ENCODE results near the gene SEMG1.

Gene SEMG1, protein sequence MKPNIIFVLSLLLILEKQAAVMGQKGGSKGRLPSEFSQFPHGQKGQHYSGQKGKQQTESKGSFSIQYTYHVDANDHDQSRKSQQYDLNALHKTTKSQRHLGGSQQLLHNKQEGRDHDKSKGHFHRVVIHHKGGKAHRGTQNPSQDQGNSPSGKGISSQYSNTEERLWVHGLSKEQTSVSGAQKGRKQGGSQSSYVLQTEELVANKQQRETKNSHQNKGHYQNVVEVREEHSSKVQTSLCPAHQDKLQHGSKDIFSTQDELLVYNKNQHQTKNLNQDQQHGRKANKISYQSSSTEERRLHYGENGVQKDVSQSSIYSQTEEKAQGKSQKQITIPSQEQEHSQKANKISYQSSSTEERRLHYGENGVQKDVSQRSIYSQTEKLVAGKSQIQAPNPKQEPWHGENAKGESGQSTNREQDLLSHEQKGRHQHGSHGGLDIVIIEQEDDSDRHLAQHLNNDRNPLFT

DNA sequence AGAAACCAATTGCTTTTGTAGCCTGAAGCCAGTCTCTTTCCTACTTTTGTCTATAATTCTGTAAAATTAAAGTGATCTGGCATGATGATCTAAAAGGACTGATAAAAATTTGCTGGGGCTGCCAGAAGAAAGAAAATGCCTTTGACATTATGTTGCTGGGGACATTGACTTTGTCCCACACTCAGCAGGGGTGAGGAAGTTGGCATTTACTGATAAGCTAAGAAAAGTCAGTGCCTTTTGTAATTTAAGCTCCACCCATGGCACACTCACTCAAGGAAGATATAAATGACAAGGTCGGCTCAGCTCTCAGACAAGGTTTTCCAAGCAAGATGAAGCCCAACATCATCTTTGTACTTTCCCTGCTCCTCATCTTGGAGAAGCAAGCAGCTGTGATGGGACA lies at the start of gene SEMG1:
TSS of gene SEMG1 (plus strand) at position 309 of the 400 bp plus-strand sequence. CDS start at position 330, 21 bp downstream.
- DNase-seq = no peak

DNA sequence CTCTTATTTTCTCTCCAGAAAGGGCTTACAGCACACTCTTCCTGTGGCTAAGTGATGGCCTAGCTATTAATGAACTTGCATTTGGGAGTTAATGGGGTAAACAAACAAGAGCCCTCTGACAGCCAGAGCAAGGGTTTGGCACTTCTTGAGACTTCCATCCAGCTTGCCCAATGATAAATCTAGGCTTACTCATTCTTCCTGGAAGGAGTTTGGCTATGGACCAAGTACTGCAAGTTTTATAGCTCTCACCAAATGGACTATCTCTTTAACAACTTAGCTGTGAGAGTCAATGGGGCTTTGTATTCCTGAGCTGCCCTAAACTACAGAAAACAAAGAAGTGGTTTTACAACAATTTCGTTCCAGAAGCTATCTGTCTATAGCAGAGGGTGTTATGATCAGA lies 48.9 kb upstream of the SEMG1 start:
- DNase-seq = no peak

DNA sequence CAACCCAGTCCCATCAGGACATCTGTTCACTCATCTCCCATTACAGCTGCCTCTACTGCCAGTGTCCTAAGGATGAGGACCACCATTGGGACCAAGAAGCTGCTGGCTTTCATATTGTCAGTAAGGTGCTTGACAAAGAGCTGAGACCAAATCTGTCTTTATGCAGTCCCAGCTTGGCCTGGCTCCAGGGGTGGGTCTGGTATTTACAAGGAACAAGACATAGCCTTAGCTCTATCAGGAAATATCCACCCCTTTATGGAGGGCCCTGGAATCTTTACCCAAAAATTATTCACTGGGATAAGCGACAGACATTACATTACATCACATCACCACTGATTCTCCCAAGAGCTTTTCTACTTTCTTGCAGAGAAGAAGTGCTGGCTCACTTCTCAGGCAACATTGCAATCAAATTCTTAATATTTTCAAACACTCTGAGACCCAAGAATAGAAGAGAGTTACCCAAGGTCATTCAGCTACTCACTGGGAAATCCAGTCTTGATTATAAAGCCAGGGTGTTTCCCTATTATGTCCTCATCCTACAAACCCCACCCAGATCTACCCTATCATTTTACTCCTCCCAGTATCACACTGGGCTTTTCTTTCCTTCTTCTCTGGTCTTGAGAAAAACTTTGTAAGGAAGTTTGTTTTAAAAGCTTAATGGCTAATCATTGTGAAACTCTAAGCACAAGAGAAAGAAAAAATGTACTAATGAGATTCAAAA lies 43.6 kb upstream of the SEMG1 start:
- DNase-seq = no peak

GRCh38 chr20:45164906-45165305 lies 41.9 kb upstream of the SEMG1 start:
- no peak for DNase-seq

DNA sequence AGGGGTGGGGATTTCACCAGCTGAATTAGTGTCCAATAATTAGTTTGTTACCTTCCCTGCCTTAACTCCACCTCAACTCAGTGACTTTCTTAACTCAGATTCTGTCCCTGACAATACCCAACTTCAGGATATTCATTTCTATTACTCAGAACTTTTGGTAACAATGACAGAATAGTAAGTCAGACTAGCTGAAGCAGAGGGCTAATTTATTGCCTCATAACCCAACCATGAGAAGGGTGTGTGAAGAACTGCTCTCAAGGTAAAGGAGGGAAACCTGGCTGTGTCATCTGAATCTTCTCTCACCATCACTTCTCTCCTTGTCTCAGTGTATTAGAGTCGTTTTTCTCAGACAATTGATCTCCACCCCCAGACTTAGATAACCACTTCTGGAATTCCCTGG lies 33.3 kb upstream of the SEMG1 start:
- DNase-seq = no peak

DNA sequence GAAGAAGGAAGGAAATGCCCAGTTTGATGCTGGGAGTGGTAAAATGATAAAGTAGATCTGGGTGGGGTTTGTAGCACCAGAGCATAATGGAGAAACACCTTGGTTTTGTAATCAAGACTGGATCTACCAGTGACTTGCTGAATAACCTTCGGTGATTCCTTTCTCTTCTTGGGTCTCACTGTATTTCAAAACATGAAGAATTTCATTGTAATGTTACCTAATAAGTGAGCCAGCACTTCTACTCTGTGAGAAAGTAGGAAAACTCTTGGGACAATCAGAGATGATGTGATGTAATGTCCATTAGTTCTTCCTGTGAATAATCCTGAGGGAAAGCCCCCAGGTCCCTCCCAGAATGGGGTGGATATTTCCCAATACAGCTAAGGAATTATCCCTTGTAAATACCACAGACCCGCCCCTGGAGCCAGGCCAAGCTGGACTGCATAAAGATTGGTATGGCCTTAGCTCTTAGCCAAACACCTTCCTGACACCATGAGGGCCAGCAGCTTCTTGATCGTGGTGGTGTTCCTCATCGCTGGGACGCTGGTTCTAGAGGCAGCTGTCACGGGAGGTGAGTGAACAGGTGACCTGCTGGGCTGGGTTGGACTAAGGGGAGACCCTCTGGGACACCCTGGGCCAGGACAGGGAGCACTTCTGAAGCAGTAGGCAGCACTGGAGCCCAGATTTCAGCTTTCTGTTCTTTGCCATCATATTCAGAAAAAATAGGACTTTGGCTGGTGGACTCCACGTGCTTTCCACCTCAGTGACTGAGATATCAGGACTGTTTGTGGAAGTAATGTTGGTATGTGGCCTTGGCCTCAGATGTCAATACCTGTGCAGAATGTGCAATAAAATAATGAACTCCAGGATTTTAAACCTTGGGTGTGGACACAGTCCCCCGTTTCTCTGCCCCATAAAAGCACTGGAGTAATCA lies 32.1 kb upstream of the SEMG1 start, which contains the start of gene PI3:
TSS of gene PI3 (plus strand) at position 469 of the 931 bp plus-strand sequence. CDS start at position 490, 21 bp downstream.
- DNase-seq = no peak

- DNase-seq = no peak
Measured at GRCh38 chr20:45176526-45177267, 30.1 kb upstream of the SEMG1 start.

- no peak for DNase-seq
Measured at GRCh38 chr20:45179166-45179565, 27.7 kb upstream of the SEMG1 start.

DNA sequence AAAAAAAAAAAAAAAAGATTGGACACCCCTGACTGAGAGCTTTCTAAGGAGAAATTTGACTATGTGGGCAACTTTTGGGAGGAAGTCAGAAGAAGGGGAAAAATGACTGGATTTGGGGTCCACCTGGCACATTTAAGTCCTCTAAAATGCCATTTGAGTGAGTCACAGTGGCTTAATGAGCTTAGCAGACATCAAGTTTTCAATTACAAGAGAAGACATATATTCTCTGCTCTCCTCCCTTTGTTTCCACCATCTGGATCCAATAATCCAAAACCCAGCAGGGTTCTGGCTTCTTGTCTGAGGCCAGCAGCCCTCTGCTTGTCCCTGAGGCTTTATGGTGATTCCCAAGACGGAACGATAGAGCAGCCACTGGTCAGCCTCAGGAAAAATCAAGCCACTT lies 25.2 kb upstream of the SEMG1 start:
- DNase-seq = no peak

DNA sequence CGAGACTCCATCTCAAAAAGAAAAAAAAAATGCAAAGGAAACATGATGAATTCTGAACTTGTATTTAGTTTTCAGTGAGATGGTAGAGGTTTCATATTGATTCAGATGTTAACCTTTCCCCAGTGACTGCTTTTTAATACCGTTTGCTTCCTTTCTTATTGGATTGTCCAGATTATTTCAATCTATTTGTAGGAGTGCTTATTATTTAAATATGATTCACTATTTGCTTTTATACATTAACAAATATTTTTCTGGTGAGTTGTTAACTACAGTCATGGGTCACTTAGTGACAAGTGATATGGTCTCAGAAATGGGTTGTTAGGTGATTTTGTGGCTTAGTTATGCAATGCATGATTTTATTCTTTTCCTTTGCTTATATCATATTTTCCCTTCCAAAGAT lies 23.7 kb upstream of the SEMG1 start:
- DNase-seq = no peak

DNA sequence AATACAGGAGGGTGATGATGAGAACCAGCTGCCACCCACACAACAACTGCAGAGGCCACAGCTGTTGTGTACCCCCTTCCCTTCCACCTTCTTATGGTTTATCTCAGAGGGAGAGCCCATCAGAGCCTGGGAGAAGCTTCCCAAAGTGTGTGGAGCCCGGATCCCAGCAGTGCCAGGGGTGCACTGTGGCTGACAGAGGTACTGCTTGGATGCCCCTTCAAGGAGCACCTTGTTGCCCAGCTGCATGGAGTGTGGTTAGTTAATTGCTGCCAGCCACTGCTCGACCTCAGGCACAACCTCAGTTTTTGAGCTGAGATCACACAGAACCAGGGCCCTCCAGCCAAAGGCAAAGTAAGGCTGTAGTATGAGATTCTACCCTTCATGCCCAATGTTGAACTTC lies 19.1 kb upstream of the SEMG1 start:
- DNase-seq = no peak

- DNase-seq = no peak
Measured at GRCh38 chr20:45189067-45189609, 17.7 kb upstream of the SEMG1 start.

DNA sequence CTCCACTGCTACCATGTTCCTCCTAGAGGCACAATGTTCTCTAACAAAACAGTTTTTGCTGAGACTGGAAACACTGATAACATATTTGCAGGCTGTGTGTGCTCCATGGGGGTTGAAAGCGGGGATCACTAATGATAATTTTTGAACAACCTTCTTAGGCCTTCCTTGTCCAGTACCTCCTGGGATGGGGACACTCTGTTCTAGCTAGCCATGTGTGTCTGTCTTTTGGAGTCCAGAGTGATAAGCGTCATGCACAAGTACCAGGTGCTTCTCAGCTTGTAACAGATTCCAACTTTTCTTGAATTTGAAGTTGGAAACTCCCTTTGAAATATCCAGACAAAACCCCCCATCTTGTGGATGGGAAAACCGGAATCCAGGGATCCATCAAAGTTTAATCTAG lies 17.0 kb upstream of the SEMG1 start:
- no peak for DNase-seq

DNA sequence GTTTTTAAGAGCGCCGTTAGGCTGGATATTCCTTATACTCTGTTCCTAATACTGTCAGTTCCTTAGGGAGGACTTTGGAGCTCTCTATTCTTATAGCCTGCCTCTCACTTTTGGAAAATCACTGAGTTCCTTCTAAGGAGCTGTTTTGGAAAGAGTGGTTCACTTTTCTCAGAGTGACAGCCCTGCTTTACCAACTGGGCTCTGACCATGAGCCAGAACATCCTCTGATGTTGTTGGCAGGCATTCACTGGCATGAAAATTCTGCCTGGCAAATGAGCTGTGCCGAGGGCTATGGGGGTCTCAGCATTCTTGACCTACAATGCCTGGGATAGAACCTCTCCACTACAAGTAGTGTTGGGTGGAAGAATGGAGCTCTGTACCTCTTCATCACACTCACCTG lies 14.9 kb upstream of the SEMG1 start:
- DNase-seq = no peak

- DNase-seq = no peak
Measured at GRCh38 chr20:45193331-45193730, 13.5 kb upstream of the SEMG1 start.

- no peak for DNase-seq
Measured at GRCh38 chr20:45209924-45210323, 3.1 kb downstream of the SEMG1 start.

DNA sequence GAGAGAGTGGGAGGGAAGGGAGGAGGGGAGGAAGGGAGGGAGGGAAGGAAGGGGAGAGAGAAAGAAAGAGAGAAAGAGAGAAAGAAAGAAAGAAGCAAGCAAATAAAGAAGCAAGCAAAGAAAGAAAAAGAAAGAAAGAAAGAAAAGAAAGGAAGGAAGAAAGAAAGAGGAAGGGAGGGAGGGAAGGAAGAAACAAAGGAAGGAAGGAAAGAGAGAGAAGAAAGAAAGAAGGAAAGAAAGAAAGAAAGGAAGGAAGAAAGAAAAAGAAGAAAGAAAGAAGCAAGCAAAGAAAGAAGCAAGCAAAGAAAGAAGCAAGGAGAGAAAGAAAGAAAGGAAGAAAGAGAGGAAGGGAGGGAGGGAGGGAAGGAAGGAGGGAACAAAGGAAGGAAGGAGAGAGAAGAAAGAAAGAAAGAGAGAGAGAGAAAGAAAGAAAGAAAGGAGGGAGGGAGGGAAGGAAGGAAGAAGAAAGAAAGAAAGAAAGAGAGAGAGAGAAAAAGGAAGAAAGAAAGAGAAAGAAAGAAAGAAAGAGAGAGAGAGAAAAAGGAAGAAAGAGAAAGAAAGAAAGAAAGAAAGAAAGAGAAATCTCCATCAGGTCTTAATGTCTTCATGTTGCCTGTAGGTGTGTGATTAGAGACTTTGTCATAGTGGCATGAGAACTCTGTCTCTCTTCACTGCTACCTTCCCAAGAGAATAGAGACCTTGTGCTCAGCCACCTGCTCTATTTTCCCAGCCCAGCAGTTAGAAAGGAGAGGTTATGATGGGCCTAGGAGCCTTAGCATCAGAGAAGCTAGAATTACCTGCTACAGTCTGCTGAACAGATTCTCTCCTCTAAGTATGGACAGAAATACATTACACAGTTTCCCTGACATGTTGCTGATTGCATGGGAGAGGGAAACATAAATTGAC lies 5.0 kb downstream of the SEMG1 start:
- DNase-seq = no peak

GRCh38 chr20:45212836-45213235 lies 6.0 kb downstream of the SEMG1 start:
- no peak for DNase-seq

DNA sequence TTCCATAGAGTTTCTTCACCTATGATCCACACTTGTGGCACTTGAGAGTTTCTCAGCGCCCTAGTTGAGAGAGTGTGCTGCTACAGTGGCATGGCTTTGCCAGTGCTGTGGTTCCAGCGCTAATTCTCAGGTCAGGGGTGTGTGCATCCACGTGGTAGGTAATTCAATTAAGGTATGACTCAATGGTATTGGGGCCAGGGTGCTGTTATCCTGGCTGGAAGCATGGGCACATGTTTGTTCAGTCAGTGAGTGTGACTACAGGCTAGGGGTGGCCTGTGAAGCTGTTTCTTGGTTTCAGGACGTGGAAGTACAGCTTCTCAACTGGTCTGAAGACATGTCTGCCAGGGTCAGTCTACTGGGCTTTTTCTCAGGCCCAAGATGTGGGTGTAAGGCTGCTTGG lies 11.3 kb downstream of the SEMG1 start:
- no peak for DNase-seq

- no peak for DNase-seq
Measured at GRCh38 chr20:45218636-45219035, 11.8 kb downstream of the SEMG1 start.

DNA sequence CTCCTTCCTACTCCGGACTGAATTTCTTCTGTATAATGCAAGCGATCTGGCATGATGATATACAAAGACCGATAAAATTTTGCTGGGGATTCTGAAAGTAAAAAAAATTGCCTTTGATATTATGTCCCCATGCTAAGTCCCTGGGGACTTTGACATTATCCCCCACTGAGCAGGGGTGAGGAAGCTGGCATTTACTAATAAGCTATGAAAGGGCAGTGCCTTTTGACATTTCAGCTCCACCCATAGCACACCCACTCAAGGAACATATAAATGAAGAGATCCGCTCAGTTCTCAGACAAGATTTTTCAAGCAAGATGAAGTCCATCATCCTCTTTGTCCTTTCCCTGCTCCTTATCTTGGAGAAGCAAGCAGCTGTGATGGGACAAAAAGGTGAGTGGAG lies 14.2 kb downstream of the SEMG1 start, which contains the start of gene SEMG2:
TSS of gene SEMG2 (plus strand) at position 298 of the 400 bp plus-strand sequence. CDS start at position 315, 17 bp downstream.
- no peak for DNase-seq
